Hippocampal formation (tissue), 2 donors: Measurements from ENCODE around the gene CPLX3.

Source experiments
- DNase-seq, 2 donors: peaks; one replicate each; lab custom pipeline; 2025; lab: John Stamatoyannopoulos, UW

The CPLX3 gene

DNA sequence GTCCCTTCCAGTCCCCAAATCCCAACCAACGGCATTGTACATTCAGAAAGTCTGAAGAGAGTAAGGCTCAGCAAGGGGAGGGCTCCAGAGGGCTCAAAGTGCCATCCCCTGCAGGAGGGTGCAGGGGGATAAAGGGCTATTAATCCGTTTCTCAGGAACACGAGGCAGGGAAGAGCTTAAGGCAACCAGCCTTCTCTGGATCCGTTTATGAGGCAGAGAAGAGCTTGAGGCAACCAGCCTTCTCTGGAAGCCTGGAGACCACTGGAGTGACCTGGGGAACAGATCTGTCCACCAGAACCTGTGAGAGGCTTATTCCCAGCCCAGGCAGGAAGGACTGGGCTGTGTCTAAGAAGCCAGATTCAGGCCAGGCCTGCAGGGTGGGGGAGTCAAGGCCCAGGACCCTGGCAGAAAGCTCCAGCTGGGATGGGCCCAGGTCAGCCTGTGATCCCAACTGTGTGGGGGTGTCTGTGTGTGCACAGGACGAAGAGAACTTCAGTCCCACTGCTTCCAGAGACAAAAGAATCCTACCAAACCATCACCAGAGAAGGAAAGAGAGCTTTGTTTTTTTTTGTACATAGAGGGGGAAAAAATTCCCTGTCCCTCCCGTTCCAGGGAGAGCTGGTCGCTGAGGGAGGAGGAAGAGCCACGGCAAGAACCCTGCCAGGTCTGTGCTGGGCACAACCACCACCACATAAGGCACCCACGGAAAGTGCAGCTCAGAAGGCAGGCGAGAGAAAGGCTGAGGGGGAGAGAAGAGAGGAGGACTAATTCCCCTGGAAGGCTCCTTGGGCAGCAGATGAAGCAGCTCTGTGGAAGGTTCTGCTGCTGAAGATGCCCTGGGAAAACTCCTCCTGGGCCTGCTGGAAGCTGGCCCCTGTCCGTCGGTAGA is 18.1 kb downstream of the CPLX3 start:
- no peak for DNase-seq

GRCh38 chr15:74845208-74845568 is 18.8 kb downstream of the CPLX3 start:
- DNase-seq, result no peak

DNA sequence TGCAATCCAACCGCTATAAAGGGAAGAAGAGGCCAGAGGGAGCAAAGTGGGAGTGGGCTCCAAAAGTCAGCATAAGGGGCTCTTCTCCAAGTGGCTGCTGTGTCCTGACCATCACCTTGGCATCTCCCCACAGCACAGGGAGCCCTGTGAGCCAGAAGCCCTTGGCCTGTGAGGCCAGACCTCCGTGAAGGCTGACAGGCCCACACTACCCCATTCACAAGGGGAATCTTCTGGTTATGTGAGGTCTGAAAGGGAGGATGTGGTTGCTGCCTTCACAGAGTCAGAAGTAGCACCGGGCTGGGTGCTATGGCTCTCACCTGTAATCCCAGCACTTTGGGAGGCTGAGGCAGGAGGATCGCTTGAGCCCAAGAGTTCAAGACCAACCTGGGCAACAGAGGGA is 19.2 kb downstream of the CPLX3 start:
- DNase-seq, result no peak

GRCh38 chr15:74847432-74847831 is 21.0 kb downstream of the CPLX3 start:
- DNase-seq, result no peak

DNA sequence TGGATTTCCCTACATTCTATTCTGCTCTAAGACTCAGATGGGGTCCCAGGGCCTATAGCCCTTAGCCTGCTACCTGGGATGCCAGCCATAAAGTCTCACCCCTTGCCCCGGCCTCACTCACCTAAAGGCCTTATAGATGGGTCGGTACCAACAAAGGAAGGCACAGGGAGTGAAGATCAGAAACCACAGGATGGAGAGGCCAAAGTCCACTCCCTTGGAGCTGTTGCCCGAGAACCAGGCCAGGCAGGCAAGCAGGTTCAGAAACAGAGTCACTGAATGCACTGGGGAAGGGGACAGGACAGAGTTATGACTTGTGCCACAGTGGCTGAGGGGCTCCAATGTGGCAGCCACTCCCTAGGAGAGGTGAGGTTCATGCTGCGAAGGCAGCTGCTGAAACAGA is 24.0 kb downstream of the CPLX3 start:
- no peak for DNase-seq

- DNase-seq, result no peak
Measured at GRCh38 chr15:74851960-74852359, 25.5 kb downstream of the CPLX3 start.

GRCh38 chr15:74854453-74855022 is 28.1 kb downstream of the CPLX3 start:
- DNase-seq, result no peak

DNA sequence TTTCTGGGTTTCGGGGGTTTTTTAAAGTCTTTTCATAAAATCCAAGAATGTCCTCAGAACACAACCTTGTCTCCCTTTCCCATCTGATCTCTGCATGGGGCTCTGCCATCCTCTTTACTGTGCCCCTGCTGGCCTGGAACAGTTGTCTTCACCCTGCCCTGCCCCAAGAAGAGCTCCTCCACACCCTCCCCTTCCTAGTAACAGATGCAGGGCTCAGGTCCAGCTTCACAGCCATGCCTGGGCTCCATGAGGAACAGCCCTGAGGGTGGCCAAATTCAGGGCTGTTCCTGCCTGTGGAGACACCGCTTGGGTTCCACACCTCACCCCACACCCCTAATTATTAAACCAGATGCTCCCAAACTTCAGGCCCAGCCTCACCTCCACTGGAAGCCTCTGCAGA is 29.4 kb downstream of the CPLX3 start:
- DNase-seq, result no peak

DNA sequence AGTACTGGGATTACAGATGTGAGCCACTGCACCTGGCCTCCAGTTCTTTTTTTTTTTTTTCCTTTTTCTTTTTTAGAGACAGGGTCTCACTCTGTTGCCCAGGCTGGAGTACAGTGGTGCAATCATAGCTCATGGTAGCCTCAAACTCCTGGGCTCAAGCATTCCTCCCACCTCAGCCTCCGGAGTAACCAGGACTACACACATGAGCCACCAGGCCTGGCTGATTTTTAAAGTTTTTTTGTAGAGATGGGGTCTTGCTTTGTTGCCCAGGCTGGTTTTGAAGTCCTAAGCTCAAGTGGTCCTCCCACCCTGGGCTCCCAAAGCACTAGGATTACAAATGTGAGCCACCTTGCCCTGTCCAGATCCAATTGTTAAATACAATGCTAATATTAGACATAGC is 30.1 kb downstream of the CPLX3 start:
- DNase-seq, result no peak

DNA sequence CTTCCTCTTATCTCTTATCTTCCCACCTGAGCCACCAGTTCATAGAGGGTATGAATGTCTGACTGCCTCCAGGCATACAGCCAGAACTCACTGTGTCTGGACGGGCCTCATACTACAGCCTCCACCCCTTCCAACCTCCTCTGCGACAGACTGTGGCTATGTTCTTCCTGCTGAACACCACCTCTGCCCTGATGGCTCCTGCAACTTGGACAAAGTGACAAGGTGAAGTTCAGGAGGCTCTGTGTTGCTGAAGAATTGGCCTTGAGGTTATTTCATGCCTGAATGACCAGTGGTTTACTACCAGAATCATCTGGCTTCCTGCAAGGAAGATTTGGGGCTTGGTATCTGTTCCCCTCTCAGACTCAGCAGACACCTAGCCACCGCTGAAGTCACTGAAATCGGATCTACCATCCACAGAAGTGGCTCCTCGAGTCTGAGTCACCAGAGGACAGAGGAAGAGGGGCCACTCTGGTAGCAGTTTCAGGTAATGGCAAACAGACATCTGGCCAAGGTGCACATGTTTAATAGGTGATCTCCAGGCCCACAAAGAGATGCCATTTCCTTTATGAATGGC is 30.7 kb downstream of the CPLX3 start:
- DNase-seq, result no peak

DNA sequence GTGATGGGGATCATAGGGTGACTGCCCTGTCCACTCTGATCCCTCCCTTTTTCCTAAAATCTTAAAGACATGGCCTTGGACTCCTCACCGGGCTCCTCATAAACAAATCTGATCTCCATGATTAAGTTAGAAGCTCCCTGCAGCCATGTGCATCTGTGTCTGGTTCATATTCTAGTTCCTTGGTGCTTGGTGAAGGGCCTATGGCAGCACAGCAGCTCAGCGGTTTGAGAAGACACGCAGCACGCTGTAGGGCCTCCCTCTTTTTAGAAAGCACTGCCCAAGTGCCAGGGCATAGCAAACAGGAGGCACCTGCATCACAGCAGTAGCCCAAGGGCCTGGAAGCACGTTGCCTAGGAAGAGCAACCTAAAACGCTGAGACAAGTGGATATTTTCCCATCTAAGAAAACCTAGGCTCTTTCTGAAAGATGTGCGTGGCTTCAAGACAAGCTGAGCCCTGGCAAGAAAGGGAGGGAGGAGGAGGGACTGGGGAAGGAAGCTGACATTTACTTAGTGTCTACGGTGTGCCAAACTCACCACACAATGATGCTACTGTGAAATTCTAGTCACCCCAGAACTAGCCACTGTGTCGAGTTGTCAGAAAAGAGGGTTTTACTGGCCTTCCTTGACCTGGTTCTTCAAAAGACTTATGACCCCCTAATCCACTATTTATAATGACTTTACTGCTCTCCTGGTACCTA is 31.4 kb downstream of the CPLX3 start:
- DNase-seq, result no peak

DNA sequence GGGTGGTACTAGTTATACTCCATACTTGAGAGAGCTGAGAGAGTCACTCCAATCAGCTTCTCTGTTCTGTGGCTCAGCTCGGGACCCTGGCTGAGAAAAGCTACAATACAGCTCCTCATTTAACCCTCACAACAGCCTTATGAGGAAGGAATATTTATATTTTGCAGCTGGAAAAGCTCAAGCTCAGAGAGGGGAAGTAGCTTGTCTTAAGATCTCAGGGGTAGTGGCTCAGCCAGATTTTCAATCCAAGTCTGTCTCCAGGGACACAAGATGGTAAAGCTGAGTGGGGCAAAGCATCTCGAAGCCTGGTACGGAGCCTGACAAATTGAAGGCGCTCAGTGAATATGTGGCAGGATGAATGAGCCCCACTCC is 31.9 kb downstream of the CPLX3 start:
- DNase-seq, result no peak

DNA sequence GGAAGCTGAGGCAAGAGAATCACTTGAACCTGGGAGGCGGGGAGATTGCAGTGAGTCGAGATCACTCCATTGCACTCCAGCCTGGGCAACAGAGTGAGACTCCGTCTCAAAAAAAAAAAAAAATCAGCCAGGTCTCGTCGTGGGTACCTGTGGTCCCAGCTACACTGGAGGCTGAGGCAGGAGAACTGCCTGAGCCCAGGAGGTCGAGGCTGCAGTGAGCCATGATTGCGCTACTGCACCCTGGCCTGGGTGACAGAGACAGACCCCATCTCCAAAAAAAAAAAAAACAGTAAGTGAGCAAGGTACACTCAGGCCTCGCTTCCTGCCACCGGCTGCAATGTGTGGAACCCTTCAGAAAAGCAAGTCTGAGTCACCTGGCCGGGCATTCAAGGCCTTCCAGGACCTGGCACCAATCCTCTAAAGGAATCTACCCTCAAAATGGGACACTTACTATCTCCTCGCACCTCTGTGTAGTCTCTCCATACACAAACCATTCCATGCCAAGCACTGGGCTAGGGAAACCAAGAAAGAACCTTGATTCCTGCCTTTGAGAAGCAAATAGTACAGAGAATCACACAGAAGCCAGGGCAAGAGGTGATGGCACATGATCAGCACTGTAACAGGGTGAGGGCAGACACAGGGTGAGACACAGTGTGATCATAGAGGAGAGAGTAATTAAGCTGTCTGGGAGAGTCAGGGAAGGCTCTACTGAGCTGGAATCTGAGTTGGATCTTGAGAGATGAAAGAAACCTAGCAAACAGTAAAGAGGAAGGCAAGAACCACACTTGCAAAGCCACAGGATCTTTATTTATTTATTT is 37.0 kb downstream of the CPLX3 start:
- no peak for DNase-seq

DNA sequence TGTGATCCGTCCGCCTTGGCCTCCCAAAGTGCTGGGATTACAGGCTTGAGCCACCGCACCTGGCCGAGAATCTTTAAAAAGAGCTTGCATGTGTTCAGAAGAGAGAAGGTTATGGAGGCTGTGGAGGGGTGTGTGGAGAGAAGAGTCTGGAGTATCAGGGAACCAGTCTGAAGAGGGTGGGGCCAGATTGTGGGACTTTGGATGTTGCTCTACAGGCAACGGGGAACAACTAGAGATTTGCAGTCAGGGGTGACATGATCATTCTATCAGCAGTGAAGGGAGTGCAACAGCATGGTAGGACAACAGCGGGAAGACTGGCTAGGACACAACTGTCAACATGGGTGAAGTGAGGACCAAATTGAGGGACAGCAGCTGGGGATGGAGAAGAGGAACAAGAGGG is 37.9 kb downstream of the CPLX3 start:
- no peak for DNase-seq

- DNase-seq, result no peak
Measured at GRCh38 chr15:74865316-74865715, 38.9 kb downstream of the CPLX3 start.

GRCh38 chr15:74866090-74866489 is 39.7 kb downstream of the CPLX3 start:
- DNase-seq, result no peak

DNA sequence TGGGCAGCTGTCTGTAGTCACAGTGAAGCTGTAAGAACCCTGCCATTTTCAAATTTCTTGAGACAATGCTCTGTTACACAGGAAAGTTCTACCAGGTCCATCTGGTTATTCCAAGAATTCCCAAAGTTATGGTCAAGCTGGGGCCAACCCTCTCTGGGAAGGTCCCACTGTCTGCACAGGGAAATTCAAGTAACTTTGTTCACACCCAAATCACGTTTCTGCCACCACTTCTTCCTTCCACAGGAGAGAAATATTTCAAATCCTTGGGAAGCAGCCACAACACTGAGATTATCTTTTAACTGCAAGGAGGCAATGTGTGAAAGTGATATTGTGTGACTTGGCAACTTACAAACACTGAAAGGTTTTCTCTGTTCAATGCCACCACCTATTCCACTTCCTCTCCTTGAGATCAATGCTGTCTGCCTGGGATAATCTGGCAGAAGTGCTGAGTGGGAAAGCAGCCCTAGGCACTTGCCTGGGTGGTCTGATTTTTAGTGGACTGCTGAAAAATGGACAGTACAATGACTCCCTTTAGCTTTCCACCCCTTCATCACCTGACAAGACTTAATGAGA is 41.1 kb downstream of the CPLX3 start:
- DNase-seq, result no peak

GRCh38 chr15:74868059-74868458 is 41.6 kb downstream of the CPLX3 start:
- DNase-seq, result no peak

DNA sequence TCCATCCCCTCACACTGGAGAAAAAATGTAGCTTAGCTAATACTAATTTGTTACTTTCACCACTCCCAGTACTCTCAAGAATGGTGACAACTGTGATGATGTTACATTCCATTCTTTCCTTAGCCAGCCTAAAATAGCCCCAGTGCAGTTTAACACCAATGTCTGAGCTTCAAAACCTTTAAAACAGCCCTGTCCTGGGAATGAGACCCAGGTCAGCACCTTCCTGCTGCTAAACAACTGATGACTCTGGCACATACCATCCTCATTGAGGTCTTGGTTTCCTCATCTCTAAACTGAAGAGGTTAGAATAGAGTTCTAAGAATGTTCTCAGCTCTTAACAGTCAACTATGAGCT is 42.9 kb downstream of the CPLX3 start:
- DNase-seq, result no peak

- peak; percentile 48 to 55 for DNase-seq
Measured at GRCh38 chr15:74869726-74870407, 43.4 kb downstream of the CPLX3 start.
